ENCODE results near the gene CHRNA4.
"Not testable (repeated sequence)": the region's sequence is repeated elsewhere in the genome, so short reads cannot be mapped to it uniquely, and the experiment has no call there.

Gene CHRNA4

GRCh38 chr20:63306673-63307537, 54.2 kb downstream of the CHRNA4 start:
- DNase-seq: no peak

GRCh38 chr20:63305933-63306672, 55.0 kb downstream of the CHRNA4 start:
- not testable (repeated sequence) for DNase-seq

- no peak for DNase-seq
These were observed 55.8 kb downstream of the CHRNA4 start for GRCh38 chr20:63305393-63305792.

GRCh38 chr20:63303095-63303666, 58.0 kb downstream of the CHRNA4 start:
- no peak for DNase-seq

- DNase-seq: no peak
These were observed 59.5 kb downstream of the CHRNA4 start for GRCh38 chr20:63301671-63302070.

GRCh38 chr20:63298731-63299312, 62.3 kb downstream of the CHRNA4 start:
- no peak for DNase-seq

GRCh38 chr20:63297796-63298572, 63.2 kb downstream of the CHRNA4 start:
- no peak for DNase-seq

GRCh38 chr20:63297371-63297781, 63.8 kb downstream of the CHRNA4 start:
- DNase-seq: no peak

GRCh38 chr20:63296531-63297299, 64.4 kb downstream of the CHRNA4 start:
- DNase-seq: no peak

- no peak for DNase-seq
These were observed 65.3 kb downstream of the CHRNA4 start for GRCh38 chr20:63295846-63296245.

GRCh38 chr20:63295422-63295821, 65.7 kb downstream of the CHRNA4 start:
- no peak for DNase-seq

- no peak for DNase-seq
These were observed 66.1 kb downstream of the CHRNA4 start for GRCh38 chr20:63295018-63295417.

GRCh38 chr20:63294536-63294900, 66.6 kb downstream of the CHRNA4 start:
- no peak for DNase-seq

GRCh38 chr20:63293871-63294535, 67.1 kb downstream of the CHRNA4 start:
- DNase-seq: no peak

- no peak for DNase-seq
These were observed 67.7 kb downstream of the CHRNA4 start for GRCh38 chr20:63293456-63293855.
